Skeletal muscle satellite cell (primary cell): ENCODE results near the gene CCDC157.
A peak's percentile ranks its signal among the peaks of the same experiment; 100 is the strongest.
"Not testable (repeated sequence)": the region's sequence is repeated elsewhere in the genome, so short reads cannot be mapped to it uniquely, and the experiment has no call there.

ENCODE experiments used
- H3K27me3 ChIP-seq: 2 replicates; pipeline ENCODE4 v1.7.0; 2013; ENCODE audit warnings: low read length; ENCODE audit not compliant: control insufficient read depth, insufficient read depth
- H3K36me3 ChIP-seq: 2 replicates; pipeline ENCODE4 v1.7.0; 2013; ENCODE audit warnings: mild to moderate bottlenecking, control low read depth, low read length; ENCODE audit not compliant: insufficient read depth
- H3K4me1 ChIP-seq: 2 replicates; pipeline ENCODE4 v1.7.0; 2013; ENCODE audit warnings: low read length; ENCODE audit not compliant: control insufficient read depth, insufficient read depth
- H3K4me2 ChIP-seq: 2 replicates; pipeline ENCODE4 v1.7.0; 2013; ENCODE audit warnings: mild to moderate bottlenecking, low read length
- H3K4me3 ChIP-seq: 2 replicates; pipeline ENCODE4 v1.7.0; 2013; ENCODE audit warnings: low read length
- H3K9ac ChIP-seq: 2 replicates; pipeline ENCODE4 v1.7.0; 2013; ENCODE audit warnings: mild to moderate bottlenecking, low read depth, low read length, moderate library complexity
- H3K9me3 ChIP-seq: replicated peaks from 2 replicates; pipeline ENCODE4 v1.7.0; 2013; ENCODE audit warnings: mild to moderate bottlenecking, control low read depth, low read length

CCDC157 gene

GRCh38 chr22:30326706-30327362 lies 30.0 kb upstream of the CCDC157 start, which contains the start of gene TBC1D10A:
Gene TBC1D10A, minus strand, starts transcription at chr22:30326941. Its CDS starts 60 bp downstream, at chr22:30326881.
- Histone ChIP-seq H3K4me3 (peak within 1 kb of the TSS; percentile 95), H3K4me2 (peak within 1 kb of the TSS; percentile 88), H3K27me3 (no peaks in the 10 kb centered on the region), H3K9me3 (no peaks in the 10 kb centered on the region), H3K4me1 (peaks cover 25% of the 10 kb centered on the region), H3K36me3 (peaks cover 7% of the 10 kb centered on the region), H3K9ac (peak within 1 kb of the TSS; percentile 92)

- H3K9ac ChIP-seq: no peak overlapping the region
Measured at GRCh38 chr22:30327864-30328345, 28.9 kb upstream of the CCDC157 start.

DNA sequence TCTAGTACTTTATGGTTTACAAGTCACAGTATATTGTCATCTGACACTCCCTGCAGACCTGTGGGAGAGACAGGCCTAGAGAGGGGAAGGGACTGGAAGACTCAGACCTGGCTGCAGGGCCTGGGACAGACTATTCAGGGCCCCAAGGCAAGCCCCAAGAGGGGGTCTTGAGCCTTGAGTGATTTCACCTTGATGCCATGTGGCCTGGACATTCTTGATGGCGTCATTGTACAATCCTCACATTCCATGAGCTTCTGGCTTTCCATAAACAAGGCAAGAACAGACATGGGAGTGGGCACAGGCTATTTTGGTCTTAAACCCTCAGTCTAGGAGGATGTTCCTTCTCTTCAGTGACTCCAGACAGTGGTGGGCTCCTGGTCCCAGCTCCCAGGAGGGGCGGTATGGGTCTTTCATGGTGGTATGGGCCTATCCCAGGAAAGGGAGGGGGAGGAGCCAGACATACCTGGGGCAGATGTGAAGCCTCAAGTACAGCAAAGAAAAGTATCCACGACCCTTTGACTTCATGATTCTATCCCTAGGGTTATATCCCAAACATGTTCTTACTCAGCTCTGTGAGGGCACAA lies 28.2 kb upstream of the CCDC157 start:
- Histone ChIP-seq H3K4me3 (no peak overlapping the region), H3K9ac (no peak overlapping the region), H3K36me3 (peaks cover 22% of the 10 kb centered on the region), H3K4me1 (peaks cover 25% of the 10 kb centered on the region), H3K9me3 (no peaks in the 10 kb centered on the region), H3K4me2 (no peak overlapping the region), H3K27me3 (no peaks in the 10 kb centered on the region)

More at GRCh38 chr22:30327864-30328345, 28.9 kb upstream of the CCDC157 start:
- Histone ChIP-seq H3K27me3 (no peaks in the 10 kb centered on the region), H3K4me3 (no peak overlapping the region), H3K36me3 (peaks cover 15% of the 10 kb centered on the region), H3K9me3 (no peaks in the 10 kb centered on the region), H3K4me1 (peaks cover 25% of the 10 kb centered on the region), H3K4me2 (no peak overlapping the region)

DNA sequence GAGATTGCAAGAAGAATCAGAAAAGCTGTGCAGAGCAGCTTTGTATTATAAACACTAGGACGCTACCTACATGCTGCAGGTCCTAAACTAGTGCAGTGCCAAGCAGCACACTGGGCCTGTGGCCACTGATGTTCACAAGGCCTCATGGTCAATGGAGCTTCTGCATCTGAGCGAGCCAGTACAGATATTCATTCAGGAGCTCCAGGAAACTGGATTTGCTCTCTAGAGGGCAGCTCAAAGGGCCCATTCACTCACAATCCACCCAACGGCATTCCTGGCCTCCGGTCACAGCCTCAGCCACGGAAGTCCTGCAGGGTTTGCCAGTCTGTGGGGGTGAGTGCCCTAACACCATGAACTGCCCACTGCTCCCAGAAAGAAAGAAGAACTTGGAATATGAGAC lies 24.3 kb upstream of the CCDC157 start:
- Histone ChIP-seq H3K4me3 (no peak overlapping the region), H3K9me3 (no peaks in the 10 kb centered on the region), H3K9ac (no peak overlapping the region), H3K4me1 (no peaks in the 10 kb centered on the region), H3K36me3 (peaks cover 61% of the 10 kb centered on the region), H3K27me3 (no peaks in the 10 kb centered on the region), H3K4me2 (no peak overlapping the region)

DNA sequence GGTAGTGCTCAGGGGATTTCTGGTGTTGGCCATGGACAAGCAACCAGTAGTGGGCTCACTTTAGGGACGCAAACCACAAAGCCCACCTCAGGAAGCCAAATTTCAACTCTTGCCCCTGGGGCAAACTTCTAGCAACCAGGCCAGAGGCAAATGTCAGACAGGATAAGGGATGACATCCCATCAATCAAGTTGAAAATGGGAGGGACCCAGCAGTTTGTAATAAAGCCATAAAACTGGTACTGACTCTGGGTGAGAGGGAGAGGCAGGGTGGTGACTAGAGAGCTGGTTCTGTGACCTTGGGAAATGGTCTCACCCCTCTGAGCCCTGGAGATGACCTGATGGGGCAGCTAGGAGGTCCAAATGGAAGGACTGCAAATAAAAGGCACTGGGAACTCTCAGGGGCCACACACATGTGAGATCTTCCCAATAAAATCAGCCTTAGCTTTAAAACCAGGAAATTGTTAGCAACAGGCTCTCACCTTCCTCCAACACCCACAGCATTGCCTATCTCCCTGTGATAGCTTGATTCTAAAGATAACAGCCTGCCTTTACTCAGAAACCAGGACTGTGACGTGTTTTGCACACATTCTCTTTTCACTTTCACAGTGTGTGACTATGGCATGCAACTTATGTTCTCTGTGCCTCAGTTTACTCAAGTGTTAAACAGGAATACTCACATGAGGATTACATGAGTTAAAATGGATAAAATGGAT lies 23.7 kb upstream of the CCDC157 start:
- Histone ChIP-seq H3K4me1 (no peaks in the 10 kb centered on the region), H3K27me3 (no peaks in the 10 kb centered on the region), H3K9me3 (no peaks in the 10 kb centered on the region), H3K4me3 (no peak overlapping the region), H3K9ac (no peak overlapping the region), H3K4me2 (no peak overlapping the region), H3K36me3 (peaks cover 67% of the 10 kb centered on the region)

DNA sequence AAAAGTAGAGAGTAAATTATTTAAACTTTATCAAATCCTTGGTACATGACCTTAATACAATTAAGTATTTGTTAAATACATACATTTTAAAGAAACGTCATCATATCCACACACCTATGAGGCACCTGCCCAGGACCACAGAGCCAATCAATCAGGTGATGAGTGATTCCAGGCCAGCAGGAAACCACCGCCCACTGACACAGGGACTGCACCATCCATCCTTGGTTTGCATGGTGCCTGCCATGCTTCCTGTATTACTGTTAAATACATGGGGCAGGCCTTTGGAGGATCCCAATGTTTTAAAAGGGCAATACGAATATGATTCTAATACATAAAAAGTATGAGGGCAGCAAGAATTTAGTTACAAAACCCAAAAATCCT lies 23.1 kb upstream of the CCDC157 start:
- Histone ChIP-seq H3K4me2 (no peak overlapping the region), H3K27me3 (no peaks in the 10 kb centered on the region), H3K36me3 (peaks cover 71% of the 10 kb centered on the region), H3K9ac (no peak overlapping the region), H3K4me1 (no peaks in the 10 kb centered on the region), H3K4me3 (no peak overlapping the region), H3K9me3 (no peaks in the 10 kb centered on the region)

DNA sequence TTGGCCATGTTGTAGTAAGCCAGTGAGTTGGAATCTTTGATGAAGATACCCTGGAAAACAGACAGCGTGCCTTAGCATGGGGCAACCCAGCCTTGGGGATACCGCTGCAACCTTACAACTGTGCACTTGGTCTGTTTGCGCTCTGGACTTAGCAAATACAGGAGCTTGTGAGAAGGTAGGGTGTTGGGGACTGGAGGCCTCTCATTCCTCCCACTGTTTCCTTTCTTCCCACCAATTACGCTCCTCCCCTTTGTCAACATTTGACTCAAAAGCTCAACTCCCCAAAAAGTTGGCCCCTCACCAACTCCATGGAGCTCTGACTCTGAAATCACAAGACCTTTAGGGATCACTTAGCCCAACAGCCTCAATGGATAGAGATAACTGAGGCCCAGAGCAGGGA lies 22.2 kb upstream of the CCDC157 start:
- Histone ChIP-seq H3K4me1 (no peaks in the 10 kb centered on the region), H3K36me3 (peaks cover 80% of the 10 kb centered on the region), H3K27me3 (no peaks in the 10 kb centered on the region), H3K4me2 (no peak overlapping the region), H3K4me3 (no peak overlapping the region), H3K9me3 (no peaks in the 10 kb centered on the region), H3K9ac (no peak overlapping the region)

- Histone ChIP-seq H3K4me3 (no peak overlapping the region), H3K27me3 (no peaks in the 10 kb centered on the region), H3K9ac (no peak overlapping the region), H3K4me1 (no peaks in the 10 kb centered on the region), H3K36me3 (peaks cover 86% of the 10 kb centered on the region), H3K4me2 (no peak overlapping the region), H3K9me3 (no peaks in the 10 kb centered on the region)
Measured at GRCh38 chr22:30335236-30335635, 21.6 kb upstream of the CCDC157 start.

GRCh38 chr22:30336752-30337460 lies 19.9 kb upstream of the CCDC157 start:
- H3K36me3 ChIP-seq: peaks cover 94% of the 10 kb centered on the region
- no peak overlapping the region for H3K4me3 ChIP-seq
- no peaks in the 10 kb centered on the region for H3K9me3 ChIP-seq
- H3K9ac ChIP-seq: no peak overlapping the region
- no peaks in the 10 kb centered on the region for H3K4me1 ChIP-seq
- no peak overlapping the region for H3K4me2 ChIP-seq
- H3K27me3 ChIP-seq: no peaks in the 10 kb centered on the region

DNA sequence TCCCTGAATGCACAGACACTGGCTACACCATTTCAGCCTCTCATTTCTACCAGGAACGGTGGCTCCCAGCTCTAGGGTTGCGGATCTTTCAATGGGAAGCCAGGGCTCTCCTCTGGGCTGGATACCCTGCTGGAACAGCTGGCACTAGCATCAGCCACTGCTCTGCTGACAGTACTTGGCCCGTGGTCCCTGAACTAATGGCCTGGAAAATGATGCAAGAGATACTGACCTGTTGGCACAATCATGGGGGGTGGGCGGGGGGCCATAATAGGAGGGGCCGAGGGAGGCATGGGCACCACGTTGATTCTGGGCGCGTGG lies 19.4 kb upstream of the CCDC157 start:
- Histone ChIP-seq H3K36me3 (peaks cover 96% of the 10 kb centered on the region), H3K4me1 (no peaks in the 10 kb centered on the region), H3K27me3 (no peaks in the 10 kb centered on the region), H3K4me2 (no peak overlapping the region), H3K4me3 (no peak overlapping the region), H3K9me3 (no peaks in the 10 kb centered on the region), H3K9ac (no peak overlapping the region)

GRCh38 chr22:30338341-30338740 lies 18.5 kb upstream of the CCDC157 start:
- peaks cover 96% of the 10 kb centered on the region for H3K36me3 ChIP-seq
- H3K9ac ChIP-seq, H3K4me3 ChIP-seq, H3K27me3 ChIP-seq, H3K4me1 ChIP-seq, H3K4me2 ChIP-seq, H3K9me3 ChIP-seq: not testable (repeated sequence)
